ENCODE data around the gene OR8G5. TPM values are rescaled to one million over a fixed set of nuclear protein-coding genes. Genes with fewer than 3 reads are reported as not detected.

OR8G5 gene
- total RNA-seq, 2 experiments from 2014 or later = not detected

DNA sequence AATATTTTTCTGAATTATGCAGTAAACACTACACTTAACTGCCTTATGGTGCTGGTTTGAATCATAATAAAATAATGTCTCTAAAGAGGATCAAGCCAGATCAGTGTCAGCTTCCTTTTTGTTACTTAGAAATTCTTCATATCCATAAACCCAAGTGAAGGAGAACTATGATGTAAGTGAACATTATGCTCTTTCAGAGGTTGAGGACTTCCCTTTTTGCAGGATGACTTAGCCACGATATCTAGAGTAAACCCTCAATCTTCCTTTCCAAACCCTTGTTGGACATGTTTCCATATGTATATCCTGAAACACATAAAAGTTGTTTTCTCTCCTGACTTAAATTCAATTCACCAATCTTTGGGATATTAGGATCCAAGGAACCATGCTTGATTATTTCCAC lies 38.5 kb downstream of the OR8G5 start:
- no peaks in the 10 kb centered on the region for H3K4me1 Mint-ChIP-seq (ENCODE audit: low read depth)
- Histone ChIP-seq H3K36me3 (ENCODE audit: insufficient read depth, low read length) (no peaks in the 10 kb centered on the region), H3K9me3 (ENCODE audit: control insufficient read depth in 1 of 2, insufficient read depth in 1 of 2, low read length in 2 of 2) (no peaks in the 10 kb centered on the region), H3K27me3 (ENCODE audit: control insufficient read depth in 1 of 2, insufficient read depth in 2 of 2, low read length in 2 of 2) (peaks cover 0 to 5% of the 10 kb centered on the region in 2 experiments), H3K4me1 (ENCODE audit: insufficient read depth, low read length) (no peaks in the 10 kb centered on the region), H3K27ac (ENCODE audit: low read depth in 1 of 2, low read length in 2 of 2) (no peak overlapping the region), H3K4me3 (ENCODE audit: low read length) (no peak overlapping the region)
- no peak overlapping the region for H3K27ac Mint-ChIP-seq
- intact Hi-C loops (cut with DNase I, micrococcal nuclease) = no loop called here
- H3K4me3 Mint-ChIP-seq = no peak overlapping the region
- H3K36me3 Mint-ChIP-seq (ENCODE audit: low read depth) = no peaks in the 10 kb centered on the region
- peaks cover 5% of the 10 kb centered on the region for H3K27me3 Mint-ChIP-seq
- ChIA-PET POLR2A (no interaction called here), CTCF (no interaction called here)
- DNase-seq (no peak), ATAC-seq (ENCODE audit: poor library complexity) (no peak)
- peaks cover 6% of the 10 kb centered on the region for H3K9me3 Mint-ChIP-seq
- TF ChIP-seq, protein P1, sequence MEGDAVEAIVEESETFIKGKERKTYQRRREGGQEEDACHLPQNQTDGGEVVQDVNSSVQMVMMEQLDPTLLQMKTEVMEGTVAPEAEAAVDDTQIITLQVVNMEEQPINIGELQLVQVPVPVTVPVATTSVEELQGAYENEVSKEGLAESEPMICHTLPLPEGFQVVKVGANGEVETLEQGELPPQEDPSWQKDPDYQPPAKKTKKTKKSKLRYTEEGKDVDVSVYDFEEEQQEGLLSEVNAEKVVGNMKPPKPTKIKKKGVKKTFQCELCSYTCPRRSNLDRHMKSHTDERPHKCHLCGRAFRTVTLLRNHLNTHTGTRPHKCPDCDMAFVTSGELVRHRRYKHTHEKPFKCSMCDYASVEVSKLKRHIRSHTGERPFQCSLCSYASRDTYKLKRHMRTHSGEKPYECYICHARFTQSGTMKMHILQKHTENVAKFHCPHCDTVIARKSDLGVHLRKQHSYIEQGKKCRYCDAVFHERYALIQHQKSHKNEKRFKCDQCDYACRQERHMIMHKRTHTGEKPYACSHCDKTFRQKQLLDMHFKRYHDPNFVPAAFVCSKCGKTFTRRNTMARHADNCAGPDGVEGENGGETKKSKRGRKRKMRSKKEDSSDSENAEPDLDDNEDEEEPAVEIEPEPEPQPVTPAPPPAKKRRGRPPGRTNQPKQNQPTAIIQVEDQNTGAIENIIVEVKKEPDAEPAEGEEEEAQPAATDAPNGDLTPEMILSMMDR (IDR thresholded peaks at IDR 0.05) = no peak

DNA sequence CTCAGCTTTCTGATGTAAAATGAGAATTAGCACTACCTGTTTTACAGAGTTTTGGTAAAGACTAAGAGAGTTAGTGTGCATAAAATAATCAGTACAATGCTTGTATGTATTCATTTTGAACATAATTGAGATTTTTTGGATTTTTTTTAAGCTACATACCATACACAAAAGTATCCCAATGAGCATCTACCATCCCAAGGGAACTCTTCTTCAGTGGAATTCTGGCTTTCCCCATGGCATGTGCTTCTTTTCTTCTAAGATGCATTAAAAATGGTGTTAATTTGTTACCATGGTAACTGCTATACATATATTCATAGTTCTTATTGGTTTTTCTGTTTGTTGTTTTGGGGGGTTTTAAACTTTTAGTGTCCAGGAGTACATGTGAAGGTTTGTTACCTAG lies 39.8 kb downstream of the OR8G5 start:
- Mint-ChIP-seq H3K27ac (no peak overlapping the region), H3K27me3 (peaks cover 5% of the 10 kb centered on the region), H3K9me3 (peaks cover 4% of the 10 kb centered on the region), H3K4me1 (ENCODE audit: low read depth) (no peaks in the 10 kb centered on the region), H3K4me3 (no peak overlapping the region), H3K36me3 (ENCODE audit: low read depth) (no peaks in the 10 kb centered on the region)
- CTCF ChIA-PET = no interaction called here
- H3K27me3 ChIP-seq (ENCODE audit: control insufficient read depth in 1 of 2, insufficient read depth in 2 of 2, low read length in 2 of 2) = peaks cover 0 to 5% of the 10 kb centered on the region in 2 experiments
- no peaks in the 10 kb centered on the region for H3K4me1 ChIP-seq (ENCODE audit: insufficient read depth, low read length)
- DNase-seq (no peak), ATAC-seq (ENCODE audit: poor library complexity) (no peak)
- TF ChIP-seq, protein P1 (IDR thresholded peaks at IDR 0.05) = no peak
- H3K27ac ChIP-seq (ENCODE audit: low read depth in 1 of 2, low read length in 2 of 2) = no peak overlapping the region
- no peaks in the 10 kb centered on the region for H3K36me3 ChIP-seq (ENCODE audit: insufficient read depth, low read length)
- POLR2A ChIA-PET = no interaction called here
- intact Hi-C loops (cut with DNase I, micrococcal nuclease) = no loop called here
- no peaks in the 10 kb centered on the region for H3K9me3 ChIP-seq (ENCODE audit: control insufficient read depth in 1 of 2, insufficient read depth in 1 of 2, low read length in 2 of 2)
- no peak overlapping the region for H3K4me3 ChIP-seq (ENCODE audit: low read length)

DNA sequence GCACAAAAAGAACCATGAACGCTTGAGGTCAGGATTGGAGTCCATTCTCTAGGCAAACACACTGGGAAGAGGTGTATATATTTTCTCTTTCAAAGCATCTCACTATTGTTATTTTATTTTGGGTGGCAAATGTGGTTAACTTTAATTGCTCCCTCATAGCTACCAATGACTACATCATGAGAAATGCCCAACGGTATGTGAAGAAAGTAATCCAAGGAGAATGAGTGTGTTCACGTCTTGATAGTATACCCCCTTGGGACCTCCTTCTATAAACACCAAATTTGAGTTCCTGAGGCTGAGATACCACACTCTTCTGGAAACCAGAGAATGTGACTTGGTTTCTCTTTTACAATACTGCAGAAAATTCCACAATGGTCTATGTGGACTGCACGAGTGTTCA lies 41.7 kb downstream of the OR8G5 start:
- H3K36me3 Mint-ChIP-seq (ENCODE audit: low read depth) = no peaks in the 10 kb centered on the region
- no peaks in the 10 kb centered on the region for H3K27me3 Mint-ChIP-seq
- H3K27ac Mint-ChIP-seq = no peak overlapping the region
- H3K4me3 ChIP-seq (ENCODE audit: low read length) = no peak overlapping the region
- no peak for DNase-seq
- no peaks in the 10 kb centered on the region for H3K4me1 ChIP-seq (ENCODE audit: insufficient read depth, low read length)
- ChIA-PET POLR2A (no interaction called here), CTCF (no interaction called here)
- no peak for ATAC-seq (ENCODE audit: poor library complexity)
- intact Hi-C loops (cut with DNase I, micrococcal nuclease) = no loop called here
- no peaks in the 10 kb centered on the region for H3K9me3 ChIP-seq (ENCODE audit: control insufficient read depth in 1 of 2, insufficient read depth in 1 of 2, low read length in 2 of 2)
- no peaks in the 10 kb centered on the region for H3K9me3 Mint-ChIP-seq
- TF ChIP-seq, protein P1 (IDR thresholded peaks at IDR 0.05) = no peak
- H3K36me3 ChIP-seq (ENCODE audit: insufficient read depth, low read length) = no peaks in the 10 kb centered on the region
- H3K4me1 Mint-ChIP-seq (ENCODE audit: low read depth) = no peaks in the 10 kb centered on the region
- H3K27me3 ChIP-seq (ENCODE audit: control insufficient read depth in 1 of 2, insufficient read depth in 2 of 2, low read length in 2 of 2) = peaks cover 0 to 2% of the 10 kb centered on the region in 2 experiments
- H3K4me3 Mint-ChIP-seq = no peak overlapping the region
- no peak overlapping the region for H3K27ac ChIP-seq (ENCODE audit: low read depth in 1 of 2, low read length in 2 of 2)
